ENCODE measurements around the gene KCNJ13.
"Not testable (repeated sequence)": the region's sequence is repeated elsewhere in the genome, so short reads cannot be mapped to it uniquely, and the experiment has no call there.

KCNJ13 gene

GRCh38 chr2:232761301-232761907 lies 15.0 kb downstream of the KCNJ13 start:
- FAIRE-seq: no peak

GRCh38 chr2:232757905-232758304 lies 18.5 kb downstream of the KCNJ13 start:
- FAIRE-seq: no peak

GRCh38 chr2:232750135-232750671 lies 26.2 kb downstream of the KCNJ13 start:
- FAIRE-seq: no peak

- FAIRE-seq: no peak
Observed at GRCh38 chr2:232749331-232749730, 27.0 kb downstream of the KCNJ13 start.

- no peak for FAIRE-seq
Observed at GRCh38 chr2:232748038-232748437, 28.3 kb downstream of the KCNJ13 start.

GRCh38 chr2:232744963-232745362 lies 31.4 kb downstream of the KCNJ13 start:
- FAIRE-seq: no peak

- FAIRE-seq: no peak
Observed at GRCh38 chr2:232741972-232742371, 34.4 kb downstream of the KCNJ13 start.

- FAIRE-seq: no peak
Observed at GRCh38 chr2:232741294-232741693, 35.1 kb downstream of the KCNJ13 start.

GRCh38 chr2:232731470-232731869 lies 44.9 kb downstream of the KCNJ13 start:
- FAIRE-seq: no peak

GRCh38 chr2:232728785-232729184 lies 47.6 kb downstream of the KCNJ13 start:
- no peak for FAIRE-seq

- no peak for FAIRE-seq
Observed at GRCh38 chr2:232723027-232723426, 53.3 kb downstream of the KCNJ13 start.

- FAIRE-seq: no peak
Observed at GRCh38 chr2:232721882-232722281, 54.5 kb downstream of the KCNJ13 start.

GRCh38 chr2:232721261-232721660 lies 55.1 kb downstream of the KCNJ13 start:
- FAIRE-seq: no peak

- FAIRE-seq: not testable (repeated sequence)
Observed at GRCh38 chr2:232720056-232720455, 56.3 kb downstream of the KCNJ13 start.

All from endometrium (tissue), 2 donors.